ENCODE results near the gene SLC39A13. TPM values are rescaled to one million over a fixed set of nuclear protein-coding genes. Genes with fewer than 3 reads are reported as not detected.
A peak's percentile ranks its signal among the peaks of the same experiment; 100 is the strongest.

Gene SLC39A13
- polyA plus RNA-seq, 3 donors, result 4.8 to 27.4 (median 5.9) TPM

DNA sequence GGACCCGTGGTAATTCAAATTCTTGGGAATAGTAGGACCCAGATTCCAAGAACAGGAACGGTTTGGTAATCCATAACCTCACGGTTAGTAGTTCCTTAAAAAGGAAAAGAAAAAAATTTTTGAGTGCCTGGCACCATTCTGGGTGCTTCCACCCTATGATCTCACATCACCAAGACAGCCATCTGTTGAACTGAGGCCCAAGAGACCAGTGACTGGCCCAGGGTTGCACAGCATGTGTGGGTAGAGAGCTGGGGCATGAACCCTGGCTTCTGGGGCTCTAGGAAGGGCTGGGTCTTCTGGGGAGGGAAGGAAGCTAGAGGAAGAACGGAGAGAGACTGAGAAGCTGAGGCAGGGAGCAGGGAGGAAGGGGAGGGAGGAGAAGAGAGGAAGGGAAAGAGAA lies 25.3 kb upstream of the SLC39A13 start:
- Histone ChIP-seq H3K9ac (ENCODE audit: insufficient read depth, low read length, poor library complexity, severe bottlenecking) (no peak overlapping the region), H3K4me1 (ENCODE audit: control insufficient read depth in 1 of 2, insufficient read depth in 2 of 2, low read length in 2 of 2) (peaks cover 46 to 70% of the 10 kb centered on the region in 2 donors), H3K27ac (ENCODE audit: low read depth in 1 of 2, low read length in 2 of 2) (peak overlapping the region; percentile 52 to 77), H3K79me2 (ENCODE audit: insufficient read depth, low read length) (peaks cover 80% of the 10 kb centered on the region), H4K20me1 (ENCODE audit: insufficient read depth, low read length) (no peaks in the 10 kb centered on the region), H3K27me3 (ENCODE audit: control insufficient read depth in 2 of 2, insufficient read depth in 2 of 2, low read length in 2 of 2) (no peaks in the 10 kb centered on the region), H2AFZ (ENCODE audit: insufficient read depth, low read depth, low read length, poor library complexity, severe bottlenecking) (no peak overlapping the region), H3K4me3 (replicated peaks in 1 of 3; ENCODE audit: low read depth in 2 of 3, low read length in 3 of 3) (peak overlapping the region in 1 of 3 experiments; percentile 34), H3K36me3 (replicated peaks in 1 of 2; ENCODE audit: control insufficient read depth in 1 of 2, insufficient read depth in 2 of 2, low read length in 2 of 2) (peaks cover 22 to 28% of the 10 kb centered on the region in 2 donors), H3K4me2 (replicated peaks; ENCODE audit: extremely low read depth, low read length, poor library complexity, severe bottlenecking) (peak overlapping the region; percentile 21), H3K9me3 (replicated peaks in 1 of 2; ENCODE audit: control insufficient read depth in 1 of 2, insufficient read depth in 1 of 2, low read length in 2 of 2) (no peaks in the 10 kb centered on the region)
- intact Hi-C loops (cut with micrococcal nuclease), result no loop called here
- Mint-ChIP-seq H3K4me1 (peaks cover 37% of the 10 kb centered on the region), H3K27ac (peak overlapping the region; percentile 80 to 95 (median 90)), H3K27me3 (ENCODE audit: low read depth in 3 of 3) (no peaks in the 10 kb centered on the region), H3K4me3 (peak overlapping the region; percentile 47 to 56), H3K36me3 (peaks cover 30 to 54% of the 10 kb centered on the region in 2 donors), H3K9me3 (peaks cover 0 to 1% (median 0%) of the 10 kb centered on the region in 7 donors)
- TF ChIP-seq, protein P1, sequence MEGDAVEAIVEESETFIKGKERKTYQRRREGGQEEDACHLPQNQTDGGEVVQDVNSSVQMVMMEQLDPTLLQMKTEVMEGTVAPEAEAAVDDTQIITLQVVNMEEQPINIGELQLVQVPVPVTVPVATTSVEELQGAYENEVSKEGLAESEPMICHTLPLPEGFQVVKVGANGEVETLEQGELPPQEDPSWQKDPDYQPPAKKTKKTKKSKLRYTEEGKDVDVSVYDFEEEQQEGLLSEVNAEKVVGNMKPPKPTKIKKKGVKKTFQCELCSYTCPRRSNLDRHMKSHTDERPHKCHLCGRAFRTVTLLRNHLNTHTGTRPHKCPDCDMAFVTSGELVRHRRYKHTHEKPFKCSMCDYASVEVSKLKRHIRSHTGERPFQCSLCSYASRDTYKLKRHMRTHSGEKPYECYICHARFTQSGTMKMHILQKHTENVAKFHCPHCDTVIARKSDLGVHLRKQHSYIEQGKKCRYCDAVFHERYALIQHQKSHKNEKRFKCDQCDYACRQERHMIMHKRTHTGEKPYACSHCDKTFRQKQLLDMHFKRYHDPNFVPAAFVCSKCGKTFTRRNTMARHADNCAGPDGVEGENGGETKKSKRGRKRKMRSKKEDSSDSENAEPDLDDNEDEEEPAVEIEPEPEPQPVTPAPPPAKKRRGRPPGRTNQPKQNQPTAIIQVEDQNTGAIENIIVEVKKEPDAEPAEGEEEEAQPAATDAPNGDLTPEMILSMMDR (IDR thresholded peaks at IDR 0.05), result no peak
- WGBS (ENCODE audit: insufficient coverage), result 0% methylated on average over 1 of the region's 4 CpGs
- DNase-seq, result peak in 1 of 3 donors; percentile 34

DNA sequence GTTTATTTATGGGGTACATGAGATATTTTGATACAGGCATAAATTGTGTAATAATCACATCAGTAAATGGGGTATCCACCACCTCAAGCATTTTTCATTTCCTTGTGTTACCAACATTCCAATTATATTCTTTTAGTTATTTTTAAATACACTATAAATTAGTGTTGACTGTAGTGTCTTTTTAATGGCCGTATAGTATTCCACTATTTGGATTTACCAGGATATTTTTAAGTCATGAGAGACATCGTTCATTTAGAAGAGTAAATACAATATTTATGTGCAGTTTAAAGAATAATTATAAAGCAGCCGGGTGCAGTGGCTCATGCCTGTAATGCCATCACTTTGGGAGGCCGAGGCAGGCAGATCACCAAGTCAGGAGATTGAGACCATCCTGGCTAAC lies 23.9 kb upstream of the SLC39A13 start:
- Histone ChIP-seq H3K27ac (ENCODE audit: low read depth in 1 of 2, low read length in 2 of 2) (no peak overlapping the region), H3K27me3 (ENCODE audit: control insufficient read depth in 2 of 2, insufficient read depth in 2 of 2, low read length in 2 of 2) (no peaks in the 10 kb centered on the region), H4K20me1 (ENCODE audit: insufficient read depth, low read length) (no peaks in the 10 kb centered on the region), H3K4me3 (replicated peaks in 1 of 3; ENCODE audit: low read depth in 2 of 3, low read length in 3 of 3) (no peak overlapping the region), H2AFZ (ENCODE audit: insufficient read depth, low read depth, low read length, poor library complexity, severe bottlenecking) (no peak overlapping the region), H3K79me2 (ENCODE audit: insufficient read depth, low read length) (peaks cover 78% of the 10 kb centered on the region), H3K9ac (ENCODE audit: insufficient read depth, low read length, poor library complexity, severe bottlenecking) (no peak overlapping the region), H3K4me2 (replicated peaks; ENCODE audit: extremely low read depth, low read length, poor library complexity, severe bottlenecking) (no peak overlapping the region), H3K4me1 (ENCODE audit: control insufficient read depth in 1 of 2, insufficient read depth in 2 of 2, low read length in 2 of 2) (peaks cover 49 to 73% of the 10 kb centered on the region in 2 donors), H3K9me3 (replicated peaks in 1 of 2; ENCODE audit: control insufficient read depth in 1 of 2, insufficient read depth in 1 of 2, low read length in 2 of 2) (no peaks in the 10 kb centered on the region), H3K36me3 (replicated peaks in 1 of 2; ENCODE audit: control insufficient read depth in 1 of 2, insufficient read depth in 2 of 2, low read length in 2 of 2) (peaks cover 28 to 30% of the 10 kb centered on the region in 2 donors)
- H3K4me1 Mint-ChIP-seq, result peaks cover 51% of the 10 kb centered on the region
- H3K4me3 Mint-ChIP-seq, result no peak overlapping the region
- H3K9me3 Mint-ChIP-seq, result peaks cover 0 to 1% (median 0%) of the 10 kb centered on the region in 7 donors
- peaks cover 36 to 67% of the 10 kb centered on the region in 2 donors for H3K36me3 Mint-ChIP-seq
- no peak for DNase-seq
- TF ChIP-seq, protein P1 (IDR thresholded peaks at IDR 0.05), result no peak
- intact Hi-C loops (cut with micrococcal nuclease), result no loop called here
- peaks cover 0 to 3% (median 0%) of the 10 kb centered on the region in 3 donors for H3K27me3 Mint-ChIP-seq (ENCODE audit: low read depth in 3 of 3)
- H3K27ac Mint-ChIP-seq, result peak overlapping the region in 2 of 7 donors; percentile 36 to 66
- 100% methylated on average over 2 of the region's 4 CpGs for WGBS (ENCODE audit: insufficient coverage)
